H1 (cell line): ENCODE measurements around the gene FKRP. TPM values are rescaled to one million over a fixed set of nuclear protein-coding genes. Genes with fewer than 3 reads are reported as not detected.

ENCODE experiments used
- CTCF ChIA-PET: fragments of 300-600 bp; sonication (Branson Sonifier 250); formaldehyde crosslinking; loops from one replicate; lab custom pipeline; 2021; ENCODE audit not compliant: partially characterized antibody; lab: Charles Lee
- POLR2A ChIA-PET: fragments of 300-600 bp; sonication (Branson Sonifier 250); formaldehyde crosslinking; loops from one replicate; lab custom pipeline; 2021; ENCODE audit warnings: inconsistent platforms; ENCODE audit not compliant: partially characterized antibody; lab: Charles Lee
- DNase-seq, 2 experiments: peaks; one replicate each; pipeline versions ENCODE4 v3.0.0 to v3.0.0-alpha.2; 2010 to 2022; ENCODE audit warnings: low spot score in 2 of 2, low read depth in 1 of 2, mixed read lengths in 1 of 2
- FAIRE-seq: peaks from 2 replicates; lab custom pipeline; 2011; peaks lifted over from hg19 to GRCh38; lab: Jason Lieb, UNC
- H2AFZ ChIP-seq: 2 replicates; pipeline ENCODE4 v1.8.1; 2012; ENCODE audit warnings: low read length, inconsistent platforms
- H2AK5ac ChIP-seq: 2 replicates; pipeline ENCODE4 v1.6.1; 2013; ENCODE audit warnings: low read depth, low read length
- H2BK120ac ChIP-seq: replicated peaks from 2 replicates; pipeline ENCODE3; 2013; ENCODE audit warnings: low read depth, low read length, inconsistent platforms
- H2BK12ac ChIP-seq: 2 replicates; pipeline ENCODE4 v1.6.1; 2013; ENCODE audit warnings: low read depth, low read length
- H2BK15ac ChIP-seq: 2 replicates; pipeline ENCODE4 v1.6.1; 2013; ENCODE audit warnings: low read length
- H2BK20ac ChIP-seq: 2 replicates; pipeline ENCODE4 v1.6.1; 2013; ENCODE audit warnings: low read length
- H2BK5ac ChIP-seq: 2 replicates; pipeline ENCODE4 v1.6.1; 2013; ENCODE audit warnings: low read depth, low read length
- H3K14ac ChIP-seq: 2 replicates; pipeline ENCODE4 v1.6.1; 2013; ENCODE audit warnings: inconsistent platforms; ENCODE audit not compliant: insufficient read length
- H3K18ac ChIP-seq: 2 replicates; pipeline ENCODE4 v1.6.1; 2013; ENCODE audit warnings: low read length; ENCODE audit errors: extremely low read depth
- H3K23ac ChIP-seq: 2 replicates; pipeline ENCODE4 v1.6.1; 2013; ENCODE audit warnings: inconsistent platforms; ENCODE audit not compliant: insufficient read length
- H3K23me2 ChIP-seq: 2 replicates; pipeline ENCODE4 v1.6.1; 2013; ENCODE audit warnings: low read depth, low read length
- H3K27ac ChIP-seq: 2 replicates; pipeline ENCODE4 v1.6.1; 2011; ENCODE audit warnings: low read depth, low read length, inconsistent platforms
- H3K27me3 ChIP-seq, 4 experiments: replicated peaks in 1 of 4; 1 replicate in 1 of 4; 2 replicates in 3 of 4; pipeline versions ENCODE4 v1.6.1 to v1.8.1; 2011 to 2013; ENCODE audit warnings: low read length in 3 of 4, mild to moderate bottlenecking in 3 of 4, inconsistent platforms in 2 of 4, mixed read lengths in 2 of 4, moderate library complexity in 1 of 4; ENCODE audit not compliant: control insufficient read depth in 3 of 4, insufficient read depth in 3 of 4; ENCODE audit errors: extremely low read depth in 1 of 4
- H3K36me3 ChIP-seq, 4 experiments: 2 replicates each; pipeline versions ENCODE4 v1.6.1 to v1.8.1; 2011 to 2013; ENCODE audit warnings: mild to moderate bottlenecking in 4 of 4, low read length in 3 of 4, moderate library complexity in 2 of 4, control low read depth in 1 of 4, inconsistent platforms in 1 of 4; ENCODE audit not compliant: insufficient read depth in 4 of 4, control insufficient read depth in 2 of 4
- H3K4ac ChIP-seq: replicated peaks from 2 replicates; pipeline ENCODE3; 2013; ENCODE audit warnings: low read length, low read depth, mixed read lengths, inconsistent platforms; ENCODE audit not compliant: insufficient read length
- H3K4me1 ChIP-seq, 4 experiments: replicated peaks in 1 of 4; 1 replicate in 1 of 4; 2 replicates in 3 of 4; pipeline versions ENCODE4 v1.6.1 to v1.8.1; 2011 to 2013; ENCODE audit warnings: low read length in 3 of 4, inconsistent platforms in 2 of 4, mixed read lengths in 1 of 4; ENCODE audit not compliant: insufficient read depth in 4 of 4, control insufficient read depth in 3 of 4
- H3K4me2 ChIP-seq, 2 experiments: 2 replicates each; pipeline versions ENCODE4 v1.6.1 to v1.8.1; 2011 to 2013; ENCODE audit warnings: low read depth in 2 of 2, low read length in 2 of 2, control low read depth in 1 of 2, inconsistent platforms in 1 of 2, mild to moderate bottlenecking in 1 of 2; ENCODE audit not compliant: insufficient read depth in 1 of 2
- H3K4me3 ChIP-seq, 4 experiments: fragments of 200-600, 300-600 bp in 1 of 4; sonication (generic), shearing (Covaris generic), sonication (Bioruptor Twin) in 1 of 4; 2 replicates each; pipeline versions ENCODE4 v1.5.1 to v1.8.1; 2011 to 2016; ENCODE audit warnings: low read length in 4 of 4, low read depth in 3 of 4, control low read depth in 2 of 4, inconsistent platforms in 2 of 4, mild to moderate bottlenecking in 2 of 4, mixed read lengths in 1 of 4, moderate library complexity in 1 of 4; ENCODE audit not compliant: insufficient read depth in 2 of 4; ENCODE audit errors: extremely low read depth in 1 of 4
- H3K56ac ChIP-seq: replicated peaks from 2 replicates; pipeline ENCODE3; 2013; ENCODE audit warnings: low read depth, mild to moderate bottlenecking, mixed read lengths, low read length, inconsistent platforms; ENCODE audit not compliant: insufficient read length
- H3K79me1 ChIP-seq: 2 replicates; pipeline ENCODE4 v1.6.1; 2013; ENCODE audit warnings: low read depth, low read length, control low read depth
- H3K79me2 ChIP-seq, 2 experiments: 2 replicates each; pipeline versions ENCODE4 v1.6.1 to v1.8.1; 2012 to 2013; ENCODE audit warnings: low read length in 2 of 2, mild to moderate bottlenecking in 2 of 2, inconsistent platforms in 1 of 2; ENCODE audit not compliant: insufficient read depth in 2 of 2, control insufficient read depth in 1 of 2
- H3K9ac ChIP-seq, 4 experiments: replicated peaks in 1 of 4; 1 replicate in 1 of 4; 2 replicates in 3 of 4; pipeline versions ENCODE4 v1.6.1 to v1.8.1; 2011 to 2013; ENCODE audit warnings: low read depth in 3 of 4, low read length in 3 of 4, control low read depth in 2 of 4, mild to moderate bottlenecking in 2 of 4, moderate library complexity in 2 of 4, inconsistent platforms in 1 of 4; ENCODE audit errors: extremely low read depth in 1 of 4
- H3K9me3 ChIP-seq, 2 experiments: 2 replicates each; pipeline versions ENCODE4 v1.6.1 to v1.8.1; 2012 to 2013; ENCODE audit warnings: mild to moderate bottlenecking in 2 of 2, moderate library complexity in 2 of 2, control low read depth in 1 of 2, inconsistent platforms in 1 of 2, low read depth in 1 of 2, low read length in 1 of 2, mixed read lengths in 1 of 2; ENCODE audit not compliant: insufficient read depth in 2 of 2
- H4K20me1 ChIP-seq, 2 experiments: replicated peaks in 1 of 2; 2 replicates each; pipeline versions ENCODE3 to v1.8.1; 2011 to 2013; ENCODE audit warnings: inconsistent platforms in 2 of 2, low read length in 2 of 2, mild to moderate bottlenecking in 1 of 2; ENCODE audit not compliant: insufficient read depth in 2 of 2, control insufficient read depth in 1 of 2
- H4K5ac ChIP-seq: 2 replicates; pipeline ENCODE4 v1.6.1; 2013; ENCODE audit warnings: low read length, low read depth, mixed read lengths, inconsistent platforms; ENCODE audit not compliant: insufficient read length
- H4K8ac ChIP-seq: 2 replicates; pipeline ENCODE4 v1.8.0; 2013; ENCODE audit warnings: mild to moderate bottlenecking, moderate library complexity, low read length, inconsistent platforms; ENCODE audit not compliant: insufficient read depth; ENCODE audit errors: extremely low read depth
- H4K91ac ChIP-seq: replicated peaks from 2 replicates; pipeline ENCODE3; 2013; ENCODE audit warnings: low read length, mixed read lengths, inconsistent platforms; ENCODE audit not compliant: insufficient read length
- ASH2L ChIP-seq: fragments of 200-600, 300-600 bp; sonication (generic); IDR thresholded peaks from one replicate; pipeline ENCODE4 v1.7.1; 2017; ENCODE audit warnings: low read length
- ATF2 ChIP-seq: IDR thresholded peaks from 2 replicates; pipeline ENCODE4 v1.6.1; 2012; ENCODE audit warnings: low read length, inconsistent platforms
- CEBPB ChIP-seq: IDR thresholded peaks from 2 replicates; pipeline ENCODE4 v1.6.1; 2012; ENCODE audit warnings: low read depth, low read length
- GTF2F1 ChIP-seq: IDR thresholded peaks from 2 replicates; pipeline ENCODE4 v1.6.1; 2012; ENCODE audit warnings: low read depth, low read length, improper control_type of control experiment, borderline replicate concordance
- KDM1A ChIP-seq: fragments of 200-600, 300-600 bp; sonication (generic); IDR thresholded peaks from 2 replicates; pipeline ENCODE4 v1.7.1; 2016; ENCODE audit warnings: mild to moderate bottlenecking, low read length, borderline replicate concordance
- MAFK ChIP-seq: IDR thresholded peaks from 2 replicates; pipeline ENCODE4 v1.6.1; 2012; ENCODE audit warnings: low read depth, mild to moderate bottlenecking, improper control_type of control experiment, low read length
- NANOG ChIP-seq: IDR thresholded peaks from 2 replicates; pipeline ENCODE4 v1.6.1; 2011; ENCODE audit warnings: low read length, low read depth, mild to moderate bottlenecking, inconsistent platforms; ENCODE audit not compliant: insufficient read depth, poor library complexity, severe bottlenecking
- TCF12 ChIP-seq: IDR thresholded peaks from 2 replicates; pipeline ENCODE4 v1.6.1; 2011; ENCODE audit warnings: low read depth, mild to moderate bottlenecking, low read length
- YY1 ChIP-seq: IDR thresholded peaks from 2 replicates; pipeline ENCODE4 v1.6.1; 2011; ENCODE audit warnings: low read depth, mild to moderate bottlenecking, low read length
- ZNF274 ChIP-seq: IDR thresholded peaks from 2 replicates; pipeline ENCODE4 v1.7.0; 2012; ENCODE audit warnings: low read length, borderline replicate concordance; ENCODE audit errors: extremely low read depth
- WGBS, 2 experiments: shearing (Covaris generic) in 1 of 2; methylation state at CpG; one replicate each; pipeline versions ENCODE4 v1.1.6 to v1.1.7; 2013 to 2015; ENCODE audit warnings: low lambda C conversion rate in 2 of 2, mixed read lengths in 2 of 2, inconsistent platforms in 1 of 2, low coverage in 1 of 2, missing lambda C conversion rate in 1 of 2; ENCODE audit not compliant: insufficient replicate concordance in 2 of 2, insufficient coverage in 1 of 2, insufficient read length in 1 of 2; ENCODE audit errors: extremely low coverage in 1 of 2, missing lambda C conversion rate in 1 of 2; 5-methylcytosine and 5-hydroxymethylcytosine counted together
- polyA plus RNA-seq, 7 experiments: library from polyadenylated mRNA; depleted of rRNA in 3 of 7; stranded (reverse) in 5 of 7; unstranded in 2 of 7; fragments of >200 nt in 5 of 7; fragments of 200-250 nt in 2 of 7; gene quantifications; 1 replicate in 5 of 7; 2 replicates in 1 of 7; 4 replicates in 1 of 7; pipeline versions ENCODE4 v1.2.1 to v1.2.3, GENCODE V29; 2011 to 2013; ENCODE audit warnings: missing spikeins in 2 of 7, mixed read lengths in 2 of 7
- total RNA-seq: library from RNA; stranded (reverse); fragmentation: NEBNext Ultra II Directional; extraction: Animal tissue kit (Norgen Biotek cat#: 25700); gene quantifications from 2 replicates; pipeline ENCODE4 v1.2.1, GENCODE V29; 2021

FKRP gene
- total and polyA plus RNA-seq, 2 of the 8 experiments (the other 6 are each of a cell fraction or from before 2014, with no cell fraction given) = 17.1 to 24.4 TPM

- CTCF ChIA-PET = interaction anchor here (1.1 to 1.4 kb wide), 3 partner anchors 14 to 39 kb away, joined by 3 to 7 read pairs (median 5); no protein-coding TSS in a partner anchor
- TF ChIP-seq YY1 (no peak), MAFK (no peak), NANOG (no peak), TCF12 (no peak), ZNF274 (no peak), CEBPB (no peak), ASH2L (no peak), ATF2 (no peak), KDM1A (no peak), GTF2F1 (no peak)
Measured at GRCh38 chr19:46791944-46792343, 46.1 kb downstream of the FKRP start.

More at GRCh38 chr19:46791944-46792343, 46.1 kb downstream of the FKRP start:
- Histone ChIP-seq H2AFZ (no peak overlapping the region), H3K14ac (no peak overlapping the region), H3K4me1 (no peaks in the 10 kb centered on the region; a peak in 2 of 7 replicates), H4K5ac (no peak overlapping the region), H3K23ac (no peak overlapping the region), H3K4me3 (no peak overlapping the region), H3K9ac (no peak overlapping the region), H3K9me3 (no peaks in the 10 kb centered on the region), H3K79me2 (peaks cover 11 to 14% of the 10 kb centered on the region in 2 experiments), H2AK5ac (no peak overlapping the region), H3K23me2 (peaks cover 4% of the 10 kb centered on the region; the same call in 1 of the 2 replicates), H2BK20ac (no peak overlapping the region), H3K56ac (no peak overlapping the region), H3K18ac (no peak overlapping the region), H4K20me1 (peaks cover 0 to 2% of the 10 kb centered on the region in 2 experiments), H3K27ac (no peak overlapping the region), H3K4me2 (no peak overlapping the region), H3K4ac (no peak overlapping the region), H2BK5ac (no peak overlapping the region), H3K27me3 (no peaks in the 10 kb centered on the region; a peak in 1 of 7 replicates), H3K79me1 (no peaks in the 10 kb centered on the region), H2BK15ac (no peak overlapping the region), H4K8ac (no peak overlapping the region), H2BK12ac (no peak overlapping the region), H4K91ac (no peak overlapping the region), H2BK120ac (no peak overlapping the region), H3K36me3 (no peaks in the 10 kb centered on the region)
- 95% methylated on average over 5 of the region's 5 CpGs; no CpG with 5 or more reads in 1 of the 2 experiments for WGBS, 2 experiments
- POLR2A ChIA-PET = interaction anchor here (0.5 to 18.4 kb wide), 3 partner anchors 9 to 320 kb away, joined by 3 to 333 read pairs (median 4); no protein-coding TSS in a partner anchor
- DNase-seq (no peak), FAIRE-seq (no peak)
